Activated naive CD8-positive, alpha-beta T cell treated with anti-CD3 and anti-CD28 coated beads for 36 hours (primary cell): Measurements from ENCODE around the gene KPNA4. TPM values are rescaled to one million over a fixed set of nuclear protein-coding genes. Genes with fewer than 3 reads are reported as not detected.
A peak's percentile ranks its signal among the peaks of the same experiment; 100 is the strongest.
"Not testable (repeated sequence)": the region's sequence is repeated elsewhere in the genome, so short reads cannot be mapped to it uniquely, and the experiment has no call there.

Experiments
- DNase-seq: peaks from one replicate; pipeline ENCODE4 v3.0.0; 2021
- H3K27ac Mint-ChIP-seq: one replicate; pipeline ENCODE4 v1.8.0; 2022; ENCODE audit warnings: mild to moderate bottlenecking, moderate library complexity, mixed read lengths
- H3K27me3 Mint-ChIP-seq: one replicate; pipeline ENCODE4 v1.8.0; 2022; ENCODE audit warnings: mild to moderate bottlenecking, mixed read lengths
- H3K36me3 Mint-ChIP-seq: one replicate; pipeline ENCODE4 v1.8.0; 2021; ENCODE audit warnings: mild to moderate bottlenecking, mixed read lengths
- H3K4me1 Mint-ChIP-seq: one replicate; pipeline ENCODE4 v1.8.0; 2021; ENCODE audit warnings: mixed read lengths
- H3K4me3 Mint-ChIP-seq: one replicate; pipeline ENCODE4 v1.8.0; 2022; ENCODE audit warnings: mild to moderate bottlenecking, moderate library complexity, mixed read lengths
- H3K9me3 Mint-ChIP-seq: one replicate; pipeline ENCODE4 v1.8.0; 2022; ENCODE audit warnings: mixed read lengths
- total RNA-seq, 2 experiments: library from RNA; stranded (reverse); gene quantifications; one replicate each; pipeline ENCODE4 v1.2.3, GENCODE V29; 2021

The KPNA4 gene
- total RNA-seq, 2 experiments from 2014 or later, result 64.8 to 67.8 TPM

DNA sequence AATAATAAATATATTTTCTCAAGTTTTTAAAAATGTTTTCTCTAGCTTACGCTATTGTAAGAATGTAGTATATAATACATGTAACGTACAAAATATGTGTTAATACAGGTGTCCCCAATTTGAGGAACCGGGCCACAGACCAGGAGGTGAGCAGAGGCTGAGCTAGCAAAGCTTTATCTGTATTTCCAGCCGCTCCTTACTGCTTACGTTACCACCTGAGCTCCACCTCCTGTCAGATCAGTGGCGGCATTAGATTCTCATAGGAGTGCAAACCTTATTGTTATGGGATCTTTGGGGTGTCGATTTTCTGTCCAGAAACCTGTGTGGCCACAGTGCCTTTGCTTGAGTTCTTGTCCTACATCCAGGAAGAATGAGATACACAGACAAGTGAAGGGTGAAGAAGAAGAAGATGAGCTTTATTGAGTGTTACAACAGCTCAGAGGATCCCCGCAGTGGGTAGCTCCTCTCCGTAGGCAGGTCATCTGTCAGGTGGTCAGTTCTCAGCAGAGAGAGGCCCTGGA, 105.9 kb downstream of the KPNA4 start:
- H3K36me3 Mint-ChIP-seq, result no peaks in the 10 kb centered on the region
- H3K9me3 Mint-ChIP-seq, result no peaks in the 10 kb centered on the region
- H3K27me3 Mint-ChIP-seq, result no peaks in the 10 kb centered on the region
- no peak overlapping the region for H3K4me3 Mint-ChIP-seq
- no peak for DNase-seq
- no peaks in the 10 kb centered on the region for H3K4me1 Mint-ChIP-seq
- H3K27ac Mint-ChIP-seq, result no peak overlapping the region

DNA sequence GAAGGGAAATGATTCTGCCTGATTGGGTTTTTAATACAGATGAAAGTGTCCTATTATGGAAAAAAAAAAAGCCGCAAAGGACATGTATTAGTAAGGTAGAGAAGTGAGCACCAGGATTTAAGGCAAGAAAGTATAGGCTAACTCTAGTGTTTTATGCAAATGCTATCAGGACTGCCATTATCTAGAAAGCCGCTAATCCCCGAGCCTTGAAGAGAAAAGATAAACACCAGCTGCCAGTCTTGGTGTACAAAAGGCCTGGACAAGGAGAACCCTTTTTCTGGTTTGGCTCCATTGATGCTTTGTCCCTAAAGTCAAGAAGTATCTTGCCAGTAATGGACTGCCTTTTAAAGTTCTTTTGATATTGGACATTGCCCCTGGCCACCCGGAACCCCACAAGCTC, 107.2 kb downstream of the KPNA4 start:
- Mint-ChIP-seq H3K9me3 (no peaks in the 10 kb centered on the region), H3K27me3 (no peaks in the 10 kb centered on the region)

DNA sequence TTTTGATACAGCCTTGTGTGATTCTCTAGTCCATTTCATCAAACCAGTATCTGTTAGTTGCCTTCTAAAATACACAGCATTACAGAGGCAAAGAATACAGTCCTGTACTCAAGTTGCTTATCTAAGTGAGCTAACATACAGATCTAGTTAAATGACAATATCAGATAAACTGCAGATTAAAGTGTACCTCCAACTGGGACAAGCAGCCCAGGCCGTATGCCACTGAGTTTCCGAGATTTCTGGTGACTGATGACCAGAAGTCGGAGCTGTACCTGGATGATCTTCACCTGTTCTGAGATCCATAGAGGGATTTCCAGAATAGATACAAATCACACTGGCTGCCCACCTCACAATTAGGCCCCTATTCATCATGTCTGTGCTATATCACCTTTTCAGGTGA, 109.5 kb downstream of the KPNA4 start:
- no peak overlapping the region for H3K4me3 Mint-ChIP-seq
- H3K4me1 Mint-ChIP-seq, result no peaks in the 10 kb centered on the region

More for the DNA sequence above, 107.2 kb downstream of the KPNA4 start:
- no peak for DNase-seq
- no peaks in the 10 kb centered on the region for H3K36me3 Mint-ChIP-seq
- no peaks in the 10 kb centered on the region for H3K4me1 Mint-ChIP-seq
- no peak overlapping the region for H3K27ac Mint-ChIP-seq
- no peak overlapping the region for H3K4me3 Mint-ChIP-seq

DNA sequence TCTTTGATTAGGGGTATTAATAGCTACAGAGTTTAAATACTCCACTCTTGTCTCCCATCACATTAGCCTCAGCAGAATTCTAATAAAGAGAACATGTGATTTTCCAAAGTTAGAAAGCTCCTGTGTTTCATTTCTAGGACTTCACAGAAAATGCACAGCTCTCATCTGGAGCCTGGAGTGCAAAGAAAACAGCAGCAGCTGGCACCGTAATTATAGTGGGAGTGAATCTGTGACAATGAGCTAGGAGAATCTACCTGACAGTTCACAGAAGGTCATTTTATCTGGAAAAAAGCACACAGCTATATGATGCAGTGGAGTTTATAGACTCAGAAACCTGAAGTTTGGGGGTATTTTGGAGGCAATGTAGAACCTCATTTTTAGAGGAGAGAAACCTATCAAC, 110.4 kb downstream of the KPNA4 start:
- H3K36me3 Mint-ChIP-seq, result no peaks in the 10 kb centered on the region
- no peaks in the 10 kb centered on the region for H3K9me3 Mint-ChIP-seq
- H3K27ac Mint-ChIP-seq, result no peak overlapping the region
- no peaks in the 10 kb centered on the region for H3K27me3 Mint-ChIP-seq
- DNase-seq, result no peak
- peaks cover 6% of the 10 kb centered on the region for H3K4me1 Mint-ChIP-seq
- no peak overlapping the region for H3K4me3 Mint-ChIP-seq

More for the DNA sequence above, 109.5 kb downstream of the KPNA4 start:
- Mint-ChIP-seq H3K9me3 (no peaks in the 10 kb centered on the region), H3K27ac (no peak overlapping the region), H3K27me3 (no peaks in the 10 kb centered on the region), H3K36me3 (no peaks in the 10 kb centered on the region)
- DNase-seq, result no peak

DNA sequence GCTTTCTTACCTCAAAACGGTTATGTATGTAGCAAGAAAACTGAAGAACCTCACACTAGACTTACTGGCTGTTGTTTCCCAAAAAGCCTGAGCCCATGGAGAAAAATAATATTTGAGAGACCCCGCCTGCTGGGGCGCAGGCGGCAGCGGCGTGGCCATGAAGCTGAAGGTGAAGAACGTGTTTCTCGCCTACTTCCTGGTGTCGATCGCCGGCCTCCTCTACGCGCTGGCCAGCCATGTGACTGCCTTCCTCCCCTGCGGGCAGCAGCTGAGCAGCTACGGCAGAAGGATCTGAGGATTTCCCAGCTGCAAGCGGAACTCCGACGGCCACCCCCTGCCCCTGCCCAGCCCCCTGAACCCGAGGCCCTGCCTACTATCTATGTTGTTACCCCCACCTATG, 113.1 kb downstream of the KPNA4 start:
- Mint-ChIP-seq H3K4me1 (peaks cover 13% of the 10 kb centered on the region), H3K36me3 (peaks cover 14% of the 10 kb centered on the region)
- H3K27me3 Mint-ChIP-seq, H3K9me3 Mint-ChIP-seq, H3K27ac Mint-ChIP-seq, DNase-seq, H3K4me3 Mint-ChIP-seq: not testable (repeated sequence)

DNA sequence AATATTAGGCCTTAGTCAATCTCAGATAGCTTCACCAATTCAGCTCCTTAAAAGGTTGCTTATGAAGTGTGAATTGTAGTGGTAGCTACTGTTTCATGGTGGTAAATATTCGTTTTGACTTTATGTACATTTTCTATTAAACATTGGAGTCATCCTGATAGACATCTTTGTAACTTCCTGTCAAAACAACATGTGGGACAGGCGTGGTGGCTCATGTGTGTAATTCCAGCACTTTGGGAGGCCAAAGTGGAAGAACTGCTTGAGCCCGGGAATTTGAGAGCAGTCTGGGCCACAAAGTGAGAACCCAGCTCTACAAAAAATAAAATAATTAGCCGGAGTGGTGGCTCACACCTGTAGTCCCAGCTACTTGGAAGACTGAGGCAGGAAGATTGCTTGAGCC, 113.8 kb downstream of the KPNA4 start:
- H3K36me3 Mint-ChIP-seq, result peaks cover 17% of the 10 kb centered on the region
- no peaks in the 10 kb centered on the region for H3K9me3 Mint-ChIP-seq
- no peak overlapping the region for H3K4me3 Mint-ChIP-seq
- no peak overlapping the region for H3K27ac Mint-ChIP-seq
- H3K4me1 Mint-ChIP-seq, result peaks cover 17% of the 10 kb centered on the region
- DNase-seq, result no peak
- H3K27me3 Mint-ChIP-seq, result no peaks in the 10 kb centered on the region

DNA sequence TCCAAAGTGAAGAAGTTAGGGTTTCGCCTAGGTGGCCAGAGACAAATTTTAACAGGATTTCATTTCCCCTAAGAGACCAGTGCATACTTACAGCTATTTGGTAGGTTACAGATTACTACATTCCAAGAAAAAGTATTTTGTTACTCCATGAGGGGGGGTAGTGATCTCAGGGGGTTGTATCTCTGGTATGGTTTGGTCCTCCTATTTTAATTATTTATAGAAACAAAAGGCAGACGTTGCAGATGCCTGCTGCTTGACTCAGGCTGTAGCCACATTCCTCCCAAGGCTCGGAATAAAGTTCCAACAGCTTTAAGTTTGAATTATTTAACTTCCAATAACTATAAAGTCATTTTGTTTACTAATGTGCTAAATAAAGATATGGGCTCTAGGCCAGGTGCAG, 114.5 kb downstream of the KPNA4 start:
- Mint-ChIP-seq H3K4me3 (peak overlapping the region; percentile 90), H3K4me1 (peaks cover 20% of the 10 kb centered on the region), H3K27me3 (no peaks in the 10 kb centered on the region), H3K9me3 (no peaks in the 10 kb centered on the region), H3K27ac (peak overlapping the region; percentile 93), H3K36me3 (peaks cover 22% of the 10 kb centered on the region)
- DNase-seq, result no peak

DNA sequence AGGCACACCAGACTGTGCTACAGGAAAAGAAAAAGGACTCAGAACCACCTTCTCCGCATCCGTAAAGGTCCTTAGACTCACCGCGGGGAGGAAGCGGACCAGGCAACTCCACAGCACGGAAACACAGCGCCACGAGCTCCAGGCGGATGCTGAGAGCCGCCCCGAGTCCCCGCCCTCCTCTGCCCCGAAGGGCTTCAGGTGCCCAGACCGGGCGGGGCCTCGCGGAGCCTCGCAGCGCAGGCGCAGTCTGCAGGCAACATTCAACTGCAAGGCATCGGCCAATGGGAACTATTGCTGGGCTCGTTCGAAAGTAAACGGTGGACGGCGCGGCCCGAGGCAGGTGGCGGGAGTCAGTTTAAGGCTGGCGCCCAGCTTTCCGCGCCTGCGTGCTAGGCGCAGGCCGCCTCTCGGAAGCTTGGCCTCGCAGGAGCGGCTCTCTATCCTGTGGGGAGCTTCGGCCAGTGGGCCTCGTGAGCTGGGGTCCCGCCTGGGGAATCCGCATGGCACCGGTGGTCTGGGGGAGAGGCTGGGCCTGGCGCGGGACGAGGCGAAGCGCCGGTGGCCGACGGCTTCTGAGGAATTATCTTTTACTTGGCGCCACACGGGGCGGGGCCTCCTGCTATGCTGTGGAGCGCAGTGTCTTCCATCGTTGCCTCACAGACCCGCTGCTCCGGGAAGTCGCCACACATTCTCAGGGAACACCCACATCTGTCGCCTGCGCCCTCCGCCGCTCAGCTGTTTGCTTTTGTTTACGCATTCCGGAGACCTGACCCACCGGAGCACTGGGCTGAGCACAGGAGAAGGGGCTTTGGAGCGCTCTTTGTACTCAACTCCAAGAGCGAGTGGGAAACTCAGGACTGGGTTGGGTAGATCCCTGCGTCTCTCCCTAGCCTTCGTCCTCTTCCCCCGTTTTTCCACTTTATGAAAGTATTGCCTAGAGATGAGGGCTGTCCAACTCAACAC, 115.5 kb downstream of the KPNA4 start, which contains the start of gene TRIM59:
Gene TRIM59, minus strand, starts transcription at position 151 of the 963 bp plus-strand sequence. CDS start 10,603 bp downstream, outside the sequence.
- Mint-ChIP-seq H3K27ac (peak within 1 kb of the TSS; percentile 93), H3K9me3 (peaks cover 1% of the 10 kb centered on the region), H3K27me3 (no peaks in the 10 kb centered on the region), H3K36me3 (peaks cover 31% of the 10 kb centered on the region), H3K4me1 (peaks cover 21% of the 10 kb centered on the region), H3K4me3 (peak within 1 kb of the TSS; percentile 90)
- DNase-seq, result peak; percentile 98

DNA sequence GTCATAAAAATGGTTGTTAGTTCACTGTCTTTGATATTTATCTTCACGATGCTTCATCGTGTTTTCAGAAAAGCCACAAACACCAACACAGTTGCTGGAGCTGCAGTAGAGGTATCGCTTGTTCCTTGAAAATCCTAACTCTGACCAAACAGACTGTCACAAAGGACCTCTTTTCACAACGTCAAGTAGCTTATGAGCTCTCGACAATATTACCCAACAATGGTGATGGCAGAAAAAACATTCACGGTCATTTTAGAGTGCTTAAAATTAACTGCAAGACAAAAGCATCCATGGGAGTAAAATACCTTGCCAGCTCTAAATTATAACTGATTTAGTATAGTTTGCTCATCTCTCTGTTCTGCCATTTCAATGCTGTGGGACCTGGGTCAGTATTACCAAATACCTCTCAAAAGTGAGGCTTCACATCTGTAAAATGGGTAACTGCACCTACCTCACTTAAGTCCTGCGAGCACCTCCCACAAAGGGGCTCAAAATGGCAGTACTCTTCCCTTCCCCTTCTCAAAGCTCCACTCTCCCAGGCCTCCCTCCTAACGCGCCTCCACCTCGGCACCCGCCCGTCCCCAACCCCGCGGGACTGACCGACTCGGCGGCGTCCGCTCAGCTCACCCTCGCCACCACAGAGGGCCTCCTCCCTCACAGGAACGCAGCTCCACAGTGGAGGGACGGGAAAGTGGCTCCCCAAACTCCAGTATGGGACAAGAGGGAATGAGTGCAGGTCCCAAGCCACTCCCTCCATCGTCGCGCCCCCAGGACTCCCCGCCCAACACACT, 116.3 kb downstream of the KPNA4 start:
- Mint-ChIP-seq H3K4me3 (peak overlapping the region; percentile 90), H3K4me1 (peaks cover 26% of the 10 kb centered on the region), H3K27me3 (no peaks in the 10 kb centered on the region), H3K36me3 (peaks cover 37% of the 10 kb centered on the region), H3K27ac (peak overlapping the region; percentile 93), H3K9me3 (peaks cover 1% of the 10 kb centered on the region)
- no peak for DNase-seq

DNA sequence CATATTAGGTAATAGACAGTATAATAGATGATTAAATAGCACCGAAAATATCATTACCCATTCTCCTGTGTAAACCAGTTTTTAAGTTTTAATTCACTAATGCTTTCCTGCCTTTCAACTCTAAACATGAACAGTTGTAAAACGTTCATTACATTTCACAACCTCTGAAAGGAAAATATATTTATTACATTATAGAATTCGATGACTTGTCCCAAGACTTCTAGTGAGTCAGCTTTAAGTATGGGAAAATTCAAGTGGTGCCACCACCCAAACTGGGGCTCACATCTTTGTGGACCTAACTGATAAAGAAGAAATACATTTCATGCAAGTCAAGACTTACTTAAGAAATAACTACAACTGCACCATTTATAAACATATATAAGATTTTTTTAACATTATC, 117.8 kb downstream of the KPNA4 start:
- peaks cover 1% of the 10 kb centered on the region for H3K9me3 Mint-ChIP-seq
- H3K36me3 Mint-ChIP-seq, result peaks cover 50% of the 10 kb centered on the region
- DNase-seq, result no peak
- no peak overlapping the region for H3K4me3 Mint-ChIP-seq
- no peak overlapping the region for H3K27ac Mint-ChIP-seq
- peaks cover 29% of the 10 kb centered on the region for H3K4me1 Mint-ChIP-seq
- H3K27me3 Mint-ChIP-seq, result no peaks in the 10 kb centered on the region

DNA sequence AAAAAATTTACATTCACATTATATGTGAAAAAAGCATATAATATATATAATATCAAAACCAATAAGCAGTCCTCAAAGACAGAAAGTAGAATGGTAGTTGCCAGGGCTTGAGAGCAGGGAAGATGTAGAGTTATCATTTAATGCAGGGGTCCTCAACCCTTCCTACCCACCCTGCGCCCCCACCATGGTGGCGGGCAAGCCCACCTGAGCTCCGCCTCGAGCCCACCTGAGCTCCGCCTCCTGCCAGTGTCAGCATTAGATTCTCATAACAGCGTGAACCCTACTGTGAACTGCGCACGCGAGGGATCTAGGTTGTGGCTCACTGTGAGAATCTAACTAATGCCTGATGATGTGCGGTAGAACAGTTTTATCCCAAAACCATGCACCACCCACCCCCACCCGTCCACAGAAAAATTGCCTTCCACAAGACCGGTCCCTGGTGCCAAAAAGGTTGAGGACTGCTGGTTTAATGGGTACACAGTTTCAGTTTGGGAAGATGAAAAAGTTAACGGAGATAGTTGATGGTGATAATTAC, 118.8 kb downstream of the KPNA4 start:
- H3K36me3 Mint-ChIP-seq, result peaks cover 58% of the 10 kb centered on the region
- H3K4me1 Mint-ChIP-seq, result peaks cover 36% of the 10 kb centered on the region
- no peak overlapping the region for H3K27ac Mint-ChIP-seq
- no peak for DNase-seq
- no peak overlapping the region for H3K4me3 Mint-ChIP-seq
- no peaks in the 10 kb centered on the region for H3K27me3 Mint-ChIP-seq
- peaks cover 1% of the 10 kb centered on the region for H3K9me3 Mint-ChIP-seq

DNA sequence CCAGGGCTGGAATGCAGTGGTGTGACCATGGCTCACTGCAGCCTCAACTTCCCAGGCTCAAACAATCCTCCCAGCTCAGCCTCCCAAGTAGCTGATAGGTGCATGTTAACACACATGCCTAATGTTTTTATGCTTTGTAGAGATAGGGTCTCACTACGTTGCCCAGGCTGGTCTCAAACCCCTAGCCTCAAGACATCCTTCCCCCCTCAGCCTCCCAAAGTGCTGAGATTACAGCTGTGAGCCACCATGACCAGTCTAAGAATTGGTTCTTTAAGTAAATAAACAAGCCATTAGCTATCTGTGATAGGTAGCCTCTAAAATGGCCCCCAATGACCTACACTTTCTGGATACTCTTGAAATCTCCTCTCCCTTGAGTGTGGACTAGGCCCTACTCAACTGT, 119.5 kb downstream of the KPNA4 start:
- no peak overlapping the region for H3K4me3 Mint-ChIP-seq
- H3K36me3 Mint-ChIP-seq, result peaks cover 64% of the 10 kb centered on the region
- no peaks in the 10 kb centered on the region for H3K27me3 Mint-ChIP-seq
- peaks cover 36% of the 10 kb centered on the region for H3K4me1 Mint-ChIP-seq
- no peak for DNase-seq
- no peak overlapping the region for H3K27ac Mint-ChIP-seq
- H3K9me3 Mint-ChIP-seq, result peaks cover 1% of the 10 kb centered on the region
